H1 (cell line): ENCODE results near the gene CHCHD6. TPM values are rescaled to one million over a fixed set of nuclear protein-coding genes. Genes with fewer than 3 reads are reported as not detected.
A peak's percentile ranks its signal among the peaks of the same experiment; 100 is the strongest.

Experiments used
- CTCF ChIA-PET: fragments of 300-600 bp; sonication (Branson Sonifier 250); formaldehyde crosslinking; loops from one replicate; lab custom pipeline; 2021; ENCODE audit not compliant: partially characterized antibody; lab: Charles Lee
- POLR2A ChIA-PET: fragments of 300-600 bp; sonication (Branson Sonifier 250); formaldehyde crosslinking; loops from one replicate; lab custom pipeline; 2021; ENCODE audit warnings: inconsistent platforms; ENCODE audit not compliant: partially characterized antibody; lab: Charles Lee
- DNase-seq, 2 experiments: peaks; one replicate each; pipeline versions ENCODE4 v3.0.0 to v3.0.0-alpha.2; 2010 to 2022; ENCODE audit warnings: low spot score in 2 of 2, low read depth in 1 of 2, mixed read lengths in 1 of 2
- FAIRE-seq: peaks from 2 replicates; lab custom pipeline; 2011; peaks lifted over from hg19 to GRCh38; lab: Jason Lieb, UNC
- H2AFZ ChIP-seq: 2 replicates; pipeline ENCODE4 v1.8.1; 2012; ENCODE audit warnings: low read length, inconsistent platforms
- H2AK5ac ChIP-seq: 2 replicates; pipeline ENCODE4 v1.6.1; 2013; ENCODE audit warnings: low read depth, low read length
- H2BK120ac ChIP-seq: replicated peaks from 2 replicates; pipeline ENCODE3; 2013; ENCODE audit warnings: low read depth, low read length, inconsistent platforms
- H2BK12ac ChIP-seq: 2 replicates; pipeline ENCODE4 v1.6.1; 2013; ENCODE audit warnings: low read depth, low read length
- H2BK15ac ChIP-seq: 2 replicates; pipeline ENCODE4 v1.6.1; 2013; ENCODE audit warnings: low read length
- H2BK20ac ChIP-seq: 2 replicates; pipeline ENCODE4 v1.6.1; 2013; ENCODE audit warnings: low read length
- H2BK5ac ChIP-seq: 2 replicates; pipeline ENCODE4 v1.6.1; 2013; ENCODE audit warnings: low read depth, low read length
- H3K14ac ChIP-seq: 2 replicates; pipeline ENCODE4 v1.6.1; 2013; ENCODE audit warnings: inconsistent platforms; ENCODE audit not compliant: insufficient read length
- H3K18ac ChIP-seq: 2 replicates; pipeline ENCODE4 v1.6.1; 2013; ENCODE audit warnings: low read length; ENCODE audit errors: extremely low read depth
- H3K23ac ChIP-seq: 2 replicates; pipeline ENCODE4 v1.6.1; 2013; ENCODE audit warnings: inconsistent platforms; ENCODE audit not compliant: insufficient read length
- H3K23me2 ChIP-seq: 2 replicates; pipeline ENCODE4 v1.6.1; 2013; ENCODE audit warnings: low read depth, low read length
- H3K27ac ChIP-seq: 2 replicates; pipeline ENCODE4 v1.6.1; 2011; ENCODE audit warnings: low read depth, low read length, inconsistent platforms
- H3K27me3 ChIP-seq, 4 experiments: replicated peaks in 1 of 4; 1 replicate in 1 of 4; 2 replicates in 3 of 4; pipeline versions ENCODE4 v1.6.1 to v1.8.1; 2011 to 2013; ENCODE audit warnings: low read length in 3 of 4, mild to moderate bottlenecking in 3 of 4, inconsistent platforms in 2 of 4, mixed read lengths in 2 of 4, moderate library complexity in 1 of 4; ENCODE audit not compliant: control insufficient read depth in 3 of 4, insufficient read depth in 3 of 4; ENCODE audit errors: extremely low read depth in 1 of 4
- H3K36me3 ChIP-seq, 4 experiments: 2 replicates each; pipeline versions ENCODE4 v1.6.1 to v1.8.1; 2011 to 2013; ENCODE audit warnings: mild to moderate bottlenecking in 4 of 4, low read length in 3 of 4, moderate library complexity in 2 of 4, control low read depth in 1 of 4, inconsistent platforms in 1 of 4; ENCODE audit not compliant: insufficient read depth in 4 of 4, control insufficient read depth in 2 of 4
- H3K4ac ChIP-seq: replicated peaks from 2 replicates; pipeline ENCODE3; 2013; ENCODE audit warnings: low read length, low read depth, mixed read lengths, inconsistent platforms; ENCODE audit not compliant: insufficient read length
- H3K4me1 ChIP-seq, 4 experiments: replicated peaks in 1 of 4; 1 replicate in 1 of 4; 2 replicates in 3 of 4; pipeline versions ENCODE4 v1.6.1 to v1.8.1; 2011 to 2013; ENCODE audit warnings: low read length in 3 of 4, inconsistent platforms in 2 of 4, mixed read lengths in 1 of 4; ENCODE audit not compliant: insufficient read depth in 4 of 4, control insufficient read depth in 3 of 4
- H3K4me2 ChIP-seq, 2 experiments: 2 replicates each; pipeline versions ENCODE4 v1.6.1 to v1.8.1; 2011 to 2013; ENCODE audit warnings: low read depth in 2 of 2, low read length in 2 of 2, control low read depth in 1 of 2, inconsistent platforms in 1 of 2, mild to moderate bottlenecking in 1 of 2; ENCODE audit not compliant: insufficient read depth in 1 of 2
- H3K4me3 ChIP-seq, 4 experiments: fragments of 200-600, 300-600 bp in 1 of 4; sonication (generic), shearing (Covaris generic), sonication (Bioruptor Twin) in 1 of 4; 2 replicates each; pipeline versions ENCODE4 v1.5.1 to v1.8.1; 2011 to 2016; ENCODE audit warnings: low read length in 4 of 4, low read depth in 3 of 4, control low read depth in 2 of 4, inconsistent platforms in 2 of 4, mild to moderate bottlenecking in 2 of 4, mixed read lengths in 1 of 4, moderate library complexity in 1 of 4; ENCODE audit not compliant: insufficient read depth in 2 of 4; ENCODE audit errors: extremely low read depth in 1 of 4
- H3K56ac ChIP-seq: replicated peaks from 2 replicates; pipeline ENCODE3; 2013; ENCODE audit warnings: low read depth, mild to moderate bottlenecking, mixed read lengths, low read length, inconsistent platforms; ENCODE audit not compliant: insufficient read length
- H3K79me1 ChIP-seq: 2 replicates; pipeline ENCODE4 v1.6.1; 2013; ENCODE audit warnings: low read depth, low read length, control low read depth
- H3K79me2 ChIP-seq, 2 experiments: 2 replicates each; pipeline versions ENCODE4 v1.6.1 to v1.8.1; 2012 to 2013; ENCODE audit warnings: low read length in 2 of 2, mild to moderate bottlenecking in 2 of 2, inconsistent platforms in 1 of 2; ENCODE audit not compliant: insufficient read depth in 2 of 2, control insufficient read depth in 1 of 2
- H3K9ac ChIP-seq, 4 experiments: replicated peaks in 1 of 4; 1 replicate in 1 of 4; 2 replicates in 3 of 4; pipeline versions ENCODE4 v1.6.1 to v1.8.1; 2011 to 2013; ENCODE audit warnings: low read depth in 3 of 4, low read length in 3 of 4, control low read depth in 2 of 4, mild to moderate bottlenecking in 2 of 4, moderate library complexity in 2 of 4, inconsistent platforms in 1 of 4; ENCODE audit errors: extremely low read depth in 1 of 4
- H3K9me3 ChIP-seq, 2 experiments: 2 replicates each; pipeline versions ENCODE4 v1.6.1 to v1.8.1; 2012 to 2013; ENCODE audit warnings: mild to moderate bottlenecking in 2 of 2, moderate library complexity in 2 of 2, control low read depth in 1 of 2, inconsistent platforms in 1 of 2, low read depth in 1 of 2, low read length in 1 of 2, mixed read lengths in 1 of 2; ENCODE audit not compliant: insufficient read depth in 2 of 2
- H4K20me1 ChIP-seq, 2 experiments: replicated peaks in 1 of 2; 2 replicates each; pipeline versions ENCODE3 to v1.8.1; 2011 to 2013; ENCODE audit warnings: inconsistent platforms in 2 of 2, low read length in 2 of 2, mild to moderate bottlenecking in 1 of 2; ENCODE audit not compliant: insufficient read depth in 2 of 2, control insufficient read depth in 1 of 2
- H4K5ac ChIP-seq: 2 replicates; pipeline ENCODE4 v1.6.1; 2013; ENCODE audit warnings: low read length, low read depth, mixed read lengths, inconsistent platforms; ENCODE audit not compliant: insufficient read length
- H4K8ac ChIP-seq: 2 replicates; pipeline ENCODE4 v1.8.0; 2013; ENCODE audit warnings: mild to moderate bottlenecking, moderate library complexity, low read length, inconsistent platforms; ENCODE audit not compliant: insufficient read depth; ENCODE audit errors: extremely low read depth
- H4K91ac ChIP-seq: replicated peaks from 2 replicates; pipeline ENCODE3; 2013; ENCODE audit warnings: low read length, mixed read lengths, inconsistent platforms; ENCODE audit not compliant: insufficient read length
- CREB1 ChIP-seq: IDR thresholded peaks from 2 replicates; pipeline ENCODE4 v1.6.1; 2012; ENCODE audit warnings: inconsistent platforms
- JUND ChIP-seq: IDR thresholded peaks from 2 replicates; pipeline ENCODE4 v1.6.1; 2011; ENCODE audit warnings: mild to moderate bottlenecking, improper control_type of control experiment, low read length
- SP2 ChIP-seq: IDR thresholded peaks from 2 replicates; pipeline ENCODE4 v1.6.1; 2012; ENCODE audit warnings: mild to moderate bottlenecking, low read length, inconsistent platforms
- SUZ12 ChIP-seq: fragments of 200-600 bp; sonication (generic); IDR thresholded peaks from 2 replicates; pipeline ENCODE4 v1.6.1; 2012; ENCODE audit warnings: mild to moderate bottlenecking, inconsistent platforms, low read length, moderate library complexity, mixed read lengths
- WGBS, 2 experiments: shearing (Covaris generic) in 1 of 2; methylation state at CpG; one replicate each; pipeline versions ENCODE4 v1.1.6 to v1.1.7; 2013 to 2015; ENCODE audit warnings: low lambda C conversion rate in 2 of 2, mixed read lengths in 2 of 2, inconsistent platforms in 1 of 2, low coverage in 1 of 2, missing lambda C conversion rate in 1 of 2; ENCODE audit not compliant: insufficient replicate concordance in 2 of 2, insufficient coverage in 1 of 2, insufficient read length in 1 of 2; ENCODE audit errors: extremely low coverage in 1 of 2, missing lambda C conversion rate in 1 of 2; 5-methylcytosine and 5-hydroxymethylcytosine counted together
- polyA plus RNA-seq, 7 experiments: library from polyadenylated mRNA; depleted of rRNA in 3 of 7; stranded (reverse) in 5 of 7; unstranded in 2 of 7; fragments of >200 nt in 5 of 7; fragments of 200-250 nt in 2 of 7; gene quantifications; 1 replicate in 5 of 7; 2 replicates in 1 of 7; 4 replicates in 1 of 7; pipeline versions ENCODE4 v1.2.1 to v1.2.3, GENCODE V29; 2011 to 2013; ENCODE audit warnings: missing spikeins in 2 of 7, mixed read lengths in 2 of 7
- total RNA-seq: library from RNA; stranded (reverse); fragmentation: NEBNext Ultra II Directional; extraction: Animal tissue kit (Norgen Biotek cat#: 25700); gene quantifications from 2 replicates; pipeline ENCODE4 v1.2.1, GENCODE V29; 2021

CHCHD6 gene
- total and polyA plus RNA-seq, 2 of the 8 experiments (the other 6 are each of a cell fraction or from before 2014, with no cell fraction given), result 32.4 to 37.6 TPM

GRCh38 chr3:126965526-126966080 lies 261.6 kb downstream of the CHCHD6 start:
- Histone ChIP-seq H2BK20ac (no peak overlapping the region), H3K27ac (no peak overlapping the region), H3K23me2 (no peaks in the 10 kb centered on the region), H3K23ac (no peak overlapping the region), H3K9ac (no peak overlapping the region), H3K4me2 (no peak overlapping the region), H2AK5ac (no peak overlapping the region), H4K91ac (no peak overlapping the region), H3K4me3 (no peak overlapping the region), H3K18ac (no peak overlapping the region), H3K27me3 (no peaks in the 10 kb centered on the region; a peak in 1 of 7 replicates), H3K56ac (no peak overlapping the region), H2BK15ac (no peak overlapping the region), H3K79me1 (no peaks in the 10 kb centered on the region), H2AFZ (no peak overlapping the region), H2BK120ac (no peak overlapping the region), H3K4ac (no peak overlapping the region), H3K4me1 (peaks cover 0 to 7% (median 1%) of the 10 kb centered on the region in 4 experiments; a peak in 4 of 7 replicates), H4K8ac (no peak overlapping the region), H3K9me3 (no peaks in the 10 kb centered on the region), H3K79me2 (no peaks in the 10 kb centered on the region), H3K36me3 (no peaks in the 10 kb centered on the region; a peak in 1 of 8 replicates), H2BK5ac (0 out of 2 replicates have a peak overlapping the region, but pooled peaks have one; percentile 35), H2BK12ac (no peak overlapping the region), H4K5ac (no peak overlapping the region), H3K14ac (no peak overlapping the region), H4K20me1 (peaks cover 2% of the 10 kb centered on the region in 2 experiments)
- CTCF ChIA-PET, result interaction anchor here (1.2 kb wide), 1 partner anchor 16 kb away, joined by 4 read pairs; no protein-coding TSS in a partner anchor
- no peak for TF ChIP-seq JUND
- no peak for TF ChIP-seq CREB1
- TF ChIP-seq SP2, result no peak
- no peak for TF ChIP-seq SUZ12
- WGBS, 2 experiments, result 92% methylated on average over 9 of the region's 9 CpGs; no CpG with 5 or more reads in 1 of the 2 experiments
- POLR2A ChIA-PET, result no interaction called here
- FAIRE-seq (no peak), DNase-seq (no peak)
